Body of pancreas (tissue), 4 donors: ENCODE data around the gene CELF5. TPM values are rescaled to one million over a fixed set of nuclear protein-coding genes. Genes with fewer than 3 reads are reported as not detected.
"Not testable (repeated sequence)": the region's sequence is repeated elsewhere in the genome, so short reads cannot be mapped to it uniquely, and the experiment has no call there.

Experiments used
- ATAC-seq: fragments of 150-250 bp; one replicate; pipeline ENCODE4 v1.9.1; 2016
- DNase-seq, 4 donors: peaks; one replicate each; pipeline ENCODE4 v3.0.0-alpha.2; 2019
- H3K27ac ChIP-seq, 4 donors: fragments of 200-600 bp; sonication (generic); 1 replicate in 3 of 4; 2 replicates in 1 of 4; pipeline versions ENCODE4 v1.5.1 to v1.6.1; 2016 to 2019; ENCODE audit warnings: mild to moderate bottlenecking in 1 of 4, mixed read lengths in 1 of 4, moderate library complexity in 1 of 4
- H3K27me3 ChIP-seq, 2 donors: fragments of 200-600 bp; sonication (generic); one replicate each; pipeline ENCODE4 v1.6.0; 2016; ENCODE audit warnings: mild to moderate bottlenecking in 1 of 2
- H3K36me3 ChIP-seq, 2 donors: fragments of 200-600 bp; sonication (generic); replicated peaks in 1 of 2; 2 replicates each; pipeline ENCODE4 v1.5.1; 2016; ENCODE audit warnings: low read depth in 2 of 2; ENCODE audit not compliant: insufficient read depth in 1 of 2
- H3K4me1 ChIP-seq: fragments of 200-600 bp; sonication (generic); one replicate; pipeline ENCODE4 v1.6.0; 2016
- H3K4me3 ChIP-seq, 2 donors: fragments of 200-600 bp; sonication (generic); 1 replicate in 1 of 2; 2 replicates in 1 of 2; pipeline ENCODE4 v1.5.1; 2016 to 2019
- H3K9me3 ChIP-seq, 3 donors: fragments of 200-600 bp; sonication (generic); 1 replicate in 2 of 3; 2 replicates in 1 of 3; pipeline ENCODE4 v1.5.1; 2016
- CTCF ChIP-seq, 7 experiments: fragments of 450-650 bp in 4 of 7; fragments of 200-600 bp in 3 of 7; sonication (generic) in 3 of 7; IDR thresholded peaks; one replicate each; pipeline ENCODE4 v1.5.1; 2016 to 2019; ENCODE audit warnings: antibody characterized with exemption in 7 of 7
- POLR2A ChIP-seq, 3 donors: fragments of 450-650 bp; IDR thresholded peaks; one replicate each; pipeline ENCODE4 v1.6.1; 2016; ENCODE audit warnings: antibody characterized with exemption in 3 of 3, mild to moderate bottlenecking in 2 of 3
- WGBS, 2 donors: methylation state at CpG; one replicate each; pipeline ENCODE4 v1.1.5; 2017; 5-methylcytosine and 5-hydroxymethylcytosine counted together
- intact Hi-C: fragments of 100-400 bp; cut with DNase I; formaldehyde crosslinking; loops from one replicate; pipeline ENCODE4 v1.15.1; 2023
- total RNA-seq, 2 donors: library from RNA; depleted of rRNA; stranded (reverse); fragments of >200 nt; gene quantifications; one replicate each; pipeline ENCODE4 v1.1.0, GENCODE V29; 2016

CELF5 gene
- total RNA-seq, 2 donors from 2014 or later = 0.33 TPM; not detected in 1

DNA sequence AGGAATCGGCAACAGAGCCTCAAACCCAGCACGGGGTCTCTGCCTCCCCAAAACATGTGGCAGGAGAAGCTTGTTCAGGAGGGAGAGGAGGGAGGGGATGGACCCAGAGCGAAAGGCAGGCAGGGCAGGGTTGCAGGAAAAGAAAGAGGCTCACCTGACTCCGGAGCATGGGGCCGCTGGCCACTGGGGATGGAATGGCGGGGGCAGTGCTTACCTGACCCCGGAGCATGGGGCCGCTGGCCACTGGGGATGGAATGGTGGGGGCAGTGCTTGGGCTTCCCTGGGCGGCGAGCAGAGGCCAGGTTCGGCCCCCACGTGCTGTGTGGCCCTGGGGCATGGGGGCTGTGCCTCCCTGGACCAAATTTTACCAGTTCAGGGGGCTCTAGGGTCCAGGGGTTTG is 13.3 kb upstream of the CELF5 start:
- intact Hi-C loops = no loop called here
- TF ChIP-seq CTCF (IDR thresholded peaks at IDR 0.05) = no peak
- no peak for TF ChIP-seq POLR2A (IDR thresholded peaks at IDR 0.05)
- H3K36me3 ChIP-seq = peaks cover 0 to 4% of the 10 kb centered on the region in 2 donors
- DNase-seq = no peak
- H3K27me3 ChIP-seq = no peaks in the 10 kb centered on the region
- no peak overlapping the region for H3K4me3 ChIP-seq
- H3K27ac ChIP-seq = no peak overlapping the region
- WGBS, 2 donors = 47 to 64% methylated on average over 6 to 12 of the region's 12 CpGs
- ATAC-seq = no peak
- H3K9me3 ChIP-seq = no peaks in the 10 kb centered on the region
- H3K4me1 ChIP-seq = no peaks in the 10 kb centered on the region

DNA sequence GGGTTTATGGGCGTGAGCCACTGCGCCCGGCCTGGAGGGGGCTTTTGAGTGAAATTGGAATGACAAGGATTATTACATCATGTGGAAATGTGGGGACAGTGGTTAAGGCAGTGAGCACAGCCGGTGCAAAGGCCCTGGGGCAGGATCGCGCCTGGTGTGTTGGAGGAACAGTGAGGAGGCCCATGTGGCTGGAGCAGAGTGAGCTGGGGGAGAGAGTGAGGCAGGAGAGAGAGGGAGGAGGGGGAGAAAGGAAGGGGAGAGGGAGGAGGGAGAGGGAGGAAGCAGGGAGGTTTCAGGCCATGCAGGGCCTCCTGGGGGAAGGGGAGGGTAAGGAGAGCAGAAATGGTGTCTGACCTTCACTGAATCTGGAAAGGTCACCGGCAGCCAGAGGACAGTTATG is 11.3 kb upstream of the CELF5 start:
- intact Hi-C loops = no loop called here
- TF ChIP-seq POLR2A (IDR thresholded peaks at IDR 0.05) = no peak
- no peak for TF ChIP-seq CTCF (IDR thresholded peaks at IDR 0.05)
- Histone ChIP-seq H3K36me3 (no peaks in the 10 kb centered on the region), H3K27ac (no peak overlapping the region), H3K4me1 (no peaks in the 10 kb centered on the region), H3K4me3 (no peak overlapping the region), H3K9me3 (no peaks in the 10 kb centered on the region), H3K27me3 (no peaks in the 10 kb centered on the region)
- ATAC-seq (no peak), DNase-seq (no peak)
- 96 to 100% methylated on average over 7 of the region's 7 CpGs for WGBS, 2 donors

GRCh38 chr19:3216874-3217273 is 7.6 kb upstream of the CELF5 start:
- intact Hi-C loops = no loop called here
- no peak for TF ChIP-seq POLR2A (IDR thresholded peaks at IDR 0.05)
- no peak for TF ChIP-seq CTCF (IDR thresholded peaks at IDR 0.05)
- no peak overlapping the region for H3K27ac ChIP-seq
- H3K27me3 ChIP-seq = no peaks in the 10 kb centered on the region
- H3K4me1 ChIP-seq = no peaks in the 10 kb centered on the region
- no peaks in the 10 kb centered on the region for H3K9me3 ChIP-seq
- no peak overlapping the region for H3K4me3 ChIP-seq
- no peak for ATAC-seq
- no peak for DNase-seq
- no peaks in the 10 kb centered on the region for H3K36me3 ChIP-seq
- WGBS, 2 donors = 82 to 95% methylated on average over 5 of the region's 5 CpGs

GRCh38 chr19:3220576-3220975 is 3.9 kb upstream of the CELF5 start:
- intact Hi-C loops = no loop called here
- no peaks in the 10 kb centered on the region for H3K36me3 ChIP-seq
- TF ChIP-seq CTCF (IDR thresholded peaks at IDR 0.05) (no peak), POLR2A (IDR thresholded peaks at IDR 0.05) (no peak)
- no peak for DNase-seq
- H3K4me1 ChIP-seq = no peaks in the 10 kb centered on the region
- H3K9me3 ChIP-seq = no peaks in the 10 kb centered on the region
- WGBS, 2 donors = 70 to 87% methylated on average over 5 to 12 of the region's 12 CpGs
- H3K27me3 ChIP-seq = peaks cover 0 to 11% of the 10 kb centered on the region in 2 donors
- no peak overlapping the region for H3K4me3 ChIP-seq
- no peak overlapping the region for H3K27ac ChIP-seq
- no peak for ATAC-seq

DNA sequence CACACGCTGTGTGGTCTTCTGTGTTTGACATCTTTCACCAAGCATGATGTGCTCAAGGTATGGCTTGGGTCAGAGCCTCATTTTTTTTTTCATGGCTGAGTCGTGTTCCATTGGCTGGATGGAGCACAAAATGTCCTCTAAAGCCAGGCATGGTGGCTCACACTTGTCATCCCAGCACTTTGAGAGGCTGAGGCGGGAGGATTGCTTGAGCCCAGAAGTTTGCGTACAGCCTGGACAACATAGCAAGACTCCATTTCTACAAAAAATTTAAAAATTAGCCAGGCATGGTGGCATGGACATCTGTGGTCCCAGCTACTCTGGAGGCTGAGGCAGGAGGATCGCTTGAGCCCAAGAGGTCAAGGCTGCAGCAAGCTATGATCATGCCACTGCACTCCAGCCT is 2.9 kb upstream of the CELF5 start:
- H3K4me3 ChIP-seq, ATAC-seq, H3K9me3 ChIP-seq, H3K4me1 ChIP-seq, DNase-seq, H3K27ac ChIP-seq, intact Hi-C loops, H3K36me3 ChIP-seq: not testable (repeated sequence)
- WGBS, 2 donors = 59 to 78% methylated on average over 5 of the region's 5 CpGs
- peaks cover 0 to 16% of the 10 kb centered on the region in 2 donors for H3K27me3 ChIP-seq
